HG03045 (cell line): ENCODE results near the gene MINDY2.
"Not testable (repeated sequence)": the region's sequence is repeated elsewhere in the genome, so short reads cannot be mapped to it uniquely, and the experiment has no call there.

ENCODE experiments used
- ATAC-seq: cut with Tn5 transposase; IDR thresholded peaks from one replicate; pipeline ENCODE4 v1.9.1; 2021; ENCODE audit warnings: mild to moderate bottlenecking, moderate library complexity; ENCODE audit not compliant: unreplicated experiment

MINDY2 gene

GRCh38 chr15:58752716-58753115, 18.4 kb upstream of the MINDY2 start:
- ATAC-seq: no peak

GRCh38 chr15:58755350-58755749, 15.8 kb upstream of the MINDY2 start:
- ATAC-seq: no peak

- ATAC-seq: no peak
Measured at GRCh38 chr15:58755956-58756355, 15.1 kb upstream of the MINDY2 start.

DNA sequence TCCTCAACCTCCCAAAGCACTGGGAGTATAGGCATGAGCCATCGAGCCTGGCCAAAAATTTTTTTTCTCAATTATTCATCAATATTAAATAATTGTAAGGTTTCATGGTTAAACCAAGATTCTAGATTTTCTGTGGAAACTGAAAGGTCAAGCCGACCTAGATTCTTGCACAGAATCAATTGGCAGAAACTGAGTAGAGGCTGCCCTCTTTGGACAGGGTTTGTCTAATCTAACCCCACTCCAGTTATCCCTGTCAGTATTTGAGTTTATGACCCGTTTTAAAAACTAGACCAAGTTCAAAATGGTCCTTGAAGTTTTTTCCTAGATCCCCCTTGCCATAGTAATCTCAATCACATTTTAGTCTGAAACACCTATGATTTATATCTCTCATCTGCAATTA, 13.0 kb upstream of the MINDY2 start:
- no peak for ATAC-seq

GRCh38 chr15:58760385-58761009, 10.6 kb upstream of the MINDY2 start:
- no peak for ATAC-seq

DNA sequence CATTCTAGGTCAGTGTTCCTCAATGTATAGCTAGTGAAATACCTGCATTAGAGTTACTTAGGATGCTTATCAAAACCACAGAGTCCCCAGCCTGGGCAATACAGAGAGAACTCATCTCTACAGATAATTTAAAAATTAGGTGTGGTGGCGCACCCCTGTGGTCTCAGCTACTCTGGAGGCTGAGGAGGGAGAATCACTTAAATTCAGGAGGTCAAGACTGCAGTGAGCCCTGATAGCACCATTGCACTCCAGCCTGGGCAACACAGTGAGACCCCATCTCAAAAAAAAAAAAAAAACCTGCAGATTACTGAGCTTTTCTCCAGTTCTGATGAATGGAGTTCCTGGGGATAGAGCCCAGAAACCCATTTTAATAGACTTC, 10.1 kb upstream of the MINDY2 start:
- no peak for ATAC-seq

DNA sequence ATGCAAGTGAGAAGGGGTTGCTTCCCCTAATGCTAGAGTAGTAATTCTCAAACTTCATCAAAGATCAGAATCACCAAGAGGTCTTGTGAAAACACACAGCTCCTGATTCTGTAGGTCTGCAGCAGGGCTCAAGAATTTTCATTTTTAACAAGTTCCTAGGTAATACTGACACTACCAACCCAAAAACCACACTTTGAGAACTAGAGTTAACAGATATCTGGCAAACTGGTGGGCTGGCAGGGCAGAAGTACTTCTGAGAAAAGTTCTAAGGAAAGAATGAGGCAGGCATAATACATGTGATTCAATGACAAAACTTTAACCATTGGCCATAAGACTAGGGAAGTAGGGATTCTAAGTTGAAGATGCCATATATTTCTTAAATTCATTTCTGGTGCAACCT, 8.8 kb upstream of the MINDY2 start:
- no peak for ATAC-seq

DNA sequence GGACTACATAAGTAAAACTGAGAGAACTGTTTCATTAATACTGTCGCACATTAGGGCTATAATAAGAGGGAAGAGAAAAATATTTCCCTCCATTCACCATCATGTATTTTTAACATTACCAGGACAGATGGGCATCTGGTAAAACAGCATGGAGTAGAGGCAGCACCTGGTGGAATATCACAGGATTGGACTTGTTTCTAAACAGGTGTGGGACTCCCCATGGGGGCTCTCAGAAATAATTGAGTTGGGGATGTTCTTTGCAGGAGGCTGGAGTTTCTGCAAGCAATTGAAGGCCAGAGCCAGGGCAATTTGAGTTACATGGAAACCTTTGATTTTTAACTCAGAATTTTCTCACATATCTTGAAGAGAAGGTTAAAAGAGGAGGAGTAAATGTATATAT, 8.4 kb upstream of the MINDY2 start:
- no peak for ATAC-seq

GRCh38 chr15:58764468-58764867, 6.6 kb upstream of the MINDY2 start:
- ATAC-seq: no peak

- no peak for ATAC-seq
Measured at GRCh38 chr15:58766290-58766689, 4.8 kb upstream of the MINDY2 start.

DNA sequence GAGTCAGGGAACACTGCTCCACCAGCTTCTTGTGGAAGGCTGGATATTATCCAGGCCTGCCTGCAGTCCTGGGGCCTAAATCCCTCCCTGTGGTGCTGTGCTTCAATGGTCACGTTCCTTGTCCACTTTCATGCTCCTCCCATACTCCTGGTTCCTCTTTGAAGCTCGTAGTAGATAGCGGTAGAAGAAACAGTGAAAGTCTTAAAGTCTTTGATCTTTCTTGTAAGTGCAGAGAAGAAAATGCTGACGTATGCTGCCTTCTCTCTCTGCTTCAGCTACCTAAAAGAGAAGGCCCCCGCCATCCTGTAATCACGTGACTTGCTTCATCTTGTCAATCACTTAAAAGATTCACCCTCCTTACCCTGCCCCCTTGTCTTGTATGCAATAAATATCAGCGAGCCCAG, 2.5 kb upstream of the MINDY2 start:
- ATAC-seq: not testable (repeated sequence)

- ATAC-seq: peak; percentile 7
Measured at GRCh38 chr15:58770519-58770856, 614 bp upstream of the MINDY2 start.

DNA sequence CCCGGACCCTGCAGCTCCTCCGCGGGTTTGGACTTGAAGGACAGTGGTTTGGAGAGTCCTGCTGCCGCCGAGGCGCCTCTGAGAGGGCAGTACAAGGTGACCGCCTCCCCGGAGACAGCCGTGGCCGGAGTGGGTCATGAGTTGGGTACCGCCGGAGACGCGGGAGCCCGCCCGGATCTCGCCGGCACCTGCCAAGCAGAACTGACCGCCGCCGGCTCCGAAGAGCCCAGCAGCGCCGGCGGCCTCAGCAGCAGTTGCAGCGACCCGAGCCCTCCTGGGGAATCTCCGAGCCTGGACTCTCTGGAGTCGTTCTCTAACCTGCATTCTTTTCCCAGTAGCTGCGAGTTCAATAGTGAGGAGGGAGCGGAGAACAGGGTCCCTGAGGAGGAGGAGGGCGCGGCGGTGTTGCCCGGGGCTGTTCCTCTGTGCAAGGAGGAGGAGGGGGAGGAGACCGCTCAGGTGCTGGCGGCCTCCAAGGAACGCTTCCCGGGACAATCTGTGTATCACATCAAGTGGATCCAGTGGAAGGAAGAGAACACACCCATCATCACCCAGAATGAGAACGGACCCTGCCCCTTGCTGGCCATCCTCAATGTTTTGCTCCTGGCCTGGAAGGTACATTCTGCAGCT, 634 bp downstream of the MINDY2 start:
- peak; percentile 11 for ATAC-seq

DNA sequence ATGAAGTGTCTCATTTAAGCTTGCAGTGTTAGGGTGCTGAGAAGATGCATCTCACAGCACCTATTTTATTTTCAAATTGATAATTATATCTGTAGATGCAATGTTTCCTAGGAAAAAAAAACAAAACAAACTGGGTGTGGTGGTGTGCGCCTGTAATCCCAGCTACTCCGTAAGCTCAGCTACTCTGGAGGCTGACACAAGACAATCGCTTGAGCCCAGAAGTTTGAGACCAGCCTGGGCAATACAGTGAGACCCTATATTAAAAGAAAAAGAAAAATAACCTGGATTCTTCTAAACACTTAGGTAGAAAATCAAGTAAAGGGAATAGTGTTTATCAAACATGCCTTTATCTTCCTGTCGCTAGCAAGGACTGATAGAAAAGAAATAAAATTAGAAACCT, 1.9 kb downstream of the MINDY2 start:
- ATAC-seq: no peak

DNA sequence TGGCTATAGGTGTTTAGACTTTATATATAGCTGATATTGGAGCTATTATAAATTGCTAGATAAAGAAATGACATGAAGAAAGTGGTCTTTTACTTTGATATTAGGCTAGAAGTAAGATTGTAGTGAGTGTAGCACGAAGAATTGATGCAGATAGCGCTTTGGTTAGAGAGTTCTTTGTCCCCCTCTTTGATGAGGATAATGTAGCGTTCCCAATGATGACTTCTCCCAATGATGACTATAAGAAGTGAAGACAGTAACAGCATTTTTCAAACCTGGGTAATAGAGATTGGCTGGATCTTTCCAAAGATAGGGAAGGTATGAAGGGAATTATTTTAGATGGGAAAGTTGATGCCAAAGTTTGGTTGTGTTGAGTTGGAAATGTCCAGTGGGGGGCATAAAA, 4.3 kb downstream of the MINDY2 start:
- no peak for ATAC-seq

DNA sequence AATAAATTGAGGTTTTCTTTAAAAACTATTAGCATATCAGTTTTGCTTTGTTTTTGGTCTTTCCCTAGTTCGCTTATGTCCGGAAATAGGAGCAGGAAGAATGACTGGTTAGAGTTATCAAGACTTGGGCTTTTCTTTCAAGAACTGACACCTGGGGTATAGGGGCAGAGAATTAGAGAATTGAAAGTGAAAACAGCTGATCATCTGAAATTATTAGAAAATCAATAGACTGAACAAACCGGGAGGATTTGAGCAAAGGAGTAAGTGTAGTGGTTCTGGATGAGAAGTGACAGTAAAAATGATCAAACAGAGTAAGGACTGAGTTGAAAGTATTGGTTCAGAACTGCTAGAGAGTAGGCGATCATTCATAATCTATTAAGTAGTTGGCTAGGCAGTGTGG, 6.0 kb downstream of the MINDY2 start:
- ATAC-seq: peak; percentile 55

- ATAC-seq: no peak
Measured at GRCh38 chr15:58779554-58779953, 8.5 kb downstream of the MINDY2 start.

- ATAC-seq: no peak
Measured at GRCh38 chr15:58785355-58785754, 14.3 kb downstream of the MINDY2 start.

- no peak for ATAC-seq
Measured at GRCh38 chr15:58788056-58788710, 17.1 kb downstream of the MINDY2 start.

DNA sequence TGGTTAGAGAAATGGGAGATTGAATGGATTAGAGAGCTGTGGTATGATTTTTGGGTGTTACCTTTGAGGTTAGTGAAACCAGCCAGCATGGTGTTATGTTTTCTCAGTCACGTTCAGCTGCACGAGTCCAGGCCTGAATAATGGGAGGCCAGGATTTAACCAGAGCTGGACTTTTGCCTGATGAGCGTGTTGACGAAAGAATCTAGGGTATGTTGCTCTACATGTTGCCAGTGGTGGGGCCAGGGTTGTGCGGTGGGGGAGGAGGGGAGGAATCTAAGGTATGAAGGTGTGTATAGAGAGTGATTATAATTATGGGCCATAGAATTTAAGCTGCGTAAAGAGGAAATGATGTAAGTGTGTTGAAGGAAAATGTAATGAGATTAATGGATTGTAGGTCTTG, 22.8 kb downstream of the MINDY2 start:
- ATAC-seq: no peak

DNA sequence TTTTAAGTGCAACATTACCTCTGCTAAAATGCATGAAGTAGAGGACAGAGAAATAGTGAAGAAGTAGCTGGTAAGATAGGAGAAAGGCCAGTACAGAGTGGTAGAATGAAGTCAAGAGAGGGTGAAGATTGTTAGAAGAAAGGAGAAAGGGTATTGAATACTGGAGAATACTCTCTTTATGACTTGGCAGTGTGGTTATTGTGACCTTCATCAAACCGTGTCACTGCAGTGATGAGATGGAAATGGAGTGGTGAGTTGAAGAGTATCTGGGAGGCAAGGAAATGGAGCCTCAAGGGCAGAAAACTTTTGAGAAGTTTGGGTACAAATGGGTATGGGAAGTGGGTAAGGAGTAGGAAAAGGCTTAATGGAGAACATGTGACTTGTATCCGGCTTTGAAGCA, 24.7 kb downstream of the MINDY2 start:
- no peak for ATAC-seq

DNA sequence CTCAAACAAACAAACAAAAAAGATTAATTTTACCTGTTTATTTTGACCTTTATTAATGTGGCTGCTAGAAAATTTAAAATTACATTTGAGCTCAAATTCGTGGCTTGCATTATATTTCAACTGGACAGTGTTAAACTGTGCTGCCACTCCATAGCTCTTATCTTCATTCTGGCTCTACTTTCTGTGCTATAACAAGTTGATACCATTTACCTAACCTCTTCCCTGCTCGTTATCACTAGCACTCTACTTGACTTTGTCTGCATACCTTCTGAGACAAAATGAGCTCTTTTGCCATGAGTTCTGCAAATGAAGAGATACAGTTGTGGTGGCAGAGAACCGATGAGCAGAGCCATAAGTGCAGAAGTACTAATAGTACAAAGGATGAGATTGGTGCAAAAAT, 26.4 kb downstream of the MINDY2 start:
- ATAC-seq: no peak

- no peak for ATAC-seq
Measured at GRCh38 chr15:58805095-58805494, 34.0 kb downstream of the MINDY2 start.
